Neural cell (in vitro differentiated cells): Measurements from ENCODE around the gene AHRR.

Experiments used
- CTCF ChIP-seq: fragments of 450-650 bp; IDR thresholded peaks from 2 replicates; pipeline ENCODE4 v1.5.1; 2014; ENCODE audit warnings: antibody characterized with exemption, mild to moderate bottlenecking, moderate library complexity; ENCODE audit not compliant: poor library complexity, severe bottlenecking
- EP300 ChIP-seq: fragments of 450-650 bp; conservative IDR thresholded peaks from 2 replicates; pipeline ENCODE4 v1.6.1; 2014; ENCODE audit warnings: antibody characterized with exemption, mild to moderate bottlenecking, moderate library complexity; ENCODE audit not compliant: poor library complexity, severe bottlenecking
- EZH2 ChIP-seq: fragments of 200-600, 300-800 bp; shearing (Covaris generic), sonication (generic); IDR thresholded peaks from 2 replicates; pipeline ENCODE4 v1.6.1; 2014; ENCODE audit warnings: antibody characterized with exemption, low read length, borderline replicate concordance, mild to moderate bottlenecking; ENCODE audit not compliant: insufficient read depth, poor library complexity, severe bottlenecking
- MXI1 ChIP-seq: fragments of 450-650 bp; conservative IDR thresholded peaks from 2 replicates; pipeline ENCODE4 v1.6.1; 2014; ENCODE audit warnings: antibody characterized with exemption, mild to moderate bottlenecking; ENCODE audit not compliant: poor library complexity, severe bottlenecking

DNA sequence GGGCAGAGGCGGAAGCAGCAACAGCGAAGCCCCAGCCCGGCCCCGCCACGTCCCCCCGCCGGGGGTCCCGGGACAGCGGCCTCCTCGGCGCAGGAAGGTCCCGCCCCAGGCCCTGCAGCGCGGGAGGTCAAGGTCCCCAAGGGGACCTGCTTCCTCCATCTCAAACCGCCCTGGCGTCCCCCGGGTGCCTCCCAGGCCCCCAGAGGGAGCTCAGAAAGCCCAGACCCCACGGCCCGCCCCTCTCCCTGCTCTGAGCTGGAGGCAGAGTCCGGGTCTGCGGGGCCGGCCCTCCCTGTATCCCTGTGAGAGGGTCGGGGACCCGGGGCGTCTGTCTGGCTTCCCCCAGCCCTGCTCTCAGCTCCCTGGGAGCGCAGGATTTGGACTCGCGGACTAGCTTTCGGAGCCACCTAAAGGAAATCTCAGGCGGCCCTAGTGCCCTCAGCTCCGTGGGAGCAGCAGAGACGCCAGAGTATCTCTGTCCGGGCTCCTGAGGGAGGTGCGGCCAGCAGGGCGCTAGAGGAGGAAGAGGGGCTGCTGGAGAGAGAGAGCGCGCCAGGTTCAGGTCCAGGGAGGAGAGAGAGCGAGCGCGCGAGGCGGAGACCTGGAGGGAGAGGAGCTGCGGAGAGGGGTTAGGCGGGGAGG, 152.2 kb downstream of the AHRR start:
- TF ChIP-seq EP300 (no peak), MXI1 (no peak), CTCF (no peak), EZH2 (no peak)
